ENCODE results near the gene ROPN1L.

DNA sequence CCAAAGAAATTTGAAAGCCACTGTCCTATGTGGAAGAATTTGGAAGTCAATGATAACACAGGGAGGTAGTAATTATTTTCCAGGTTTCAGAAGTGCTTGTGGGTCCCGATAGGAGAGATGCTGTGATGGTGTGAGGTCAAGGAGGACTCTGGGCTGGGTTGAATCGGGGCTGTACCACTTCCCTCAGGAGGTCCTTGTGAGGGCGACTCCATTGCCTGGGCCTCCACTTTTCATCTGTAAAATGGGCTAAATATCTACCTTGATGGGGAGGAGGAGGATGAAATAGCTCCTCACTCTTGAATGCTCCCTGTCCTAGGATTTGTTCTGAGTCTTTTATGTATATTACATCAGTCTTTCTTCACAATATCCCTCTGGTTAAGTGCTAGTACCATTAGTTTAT is 59.0 kb downstream of the ROPN1L start:
- TF ChIP-seq, protein P1, sequence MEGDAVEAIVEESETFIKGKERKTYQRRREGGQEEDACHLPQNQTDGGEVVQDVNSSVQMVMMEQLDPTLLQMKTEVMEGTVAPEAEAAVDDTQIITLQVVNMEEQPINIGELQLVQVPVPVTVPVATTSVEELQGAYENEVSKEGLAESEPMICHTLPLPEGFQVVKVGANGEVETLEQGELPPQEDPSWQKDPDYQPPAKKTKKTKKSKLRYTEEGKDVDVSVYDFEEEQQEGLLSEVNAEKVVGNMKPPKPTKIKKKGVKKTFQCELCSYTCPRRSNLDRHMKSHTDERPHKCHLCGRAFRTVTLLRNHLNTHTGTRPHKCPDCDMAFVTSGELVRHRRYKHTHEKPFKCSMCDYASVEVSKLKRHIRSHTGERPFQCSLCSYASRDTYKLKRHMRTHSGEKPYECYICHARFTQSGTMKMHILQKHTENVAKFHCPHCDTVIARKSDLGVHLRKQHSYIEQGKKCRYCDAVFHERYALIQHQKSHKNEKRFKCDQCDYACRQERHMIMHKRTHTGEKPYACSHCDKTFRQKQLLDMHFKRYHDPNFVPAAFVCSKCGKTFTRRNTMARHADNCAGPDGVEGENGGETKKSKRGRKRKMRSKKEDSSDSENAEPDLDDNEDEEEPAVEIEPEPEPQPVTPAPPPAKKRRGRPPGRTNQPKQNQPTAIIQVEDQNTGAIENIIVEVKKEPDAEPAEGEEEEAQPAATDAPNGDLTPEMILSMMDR (IDR thresholded peaks at IDR 0.05) = no peak
- TF ChIP-seq EZH2 (IDR thresholded peaks at IDR 0.05; ENCODE audit: borderline replicate concordance, insufficient read depth, low read depth, low read length, poor library complexity, severe bottlenecking) = no peak
